Retinal pigment epithelial cell (primary cell): Measurements from ENCODE around the gene SLC35B1.

ENCODE experiments used
- DNase-seq: peaks from one replicate; pipeline ENCODE4 v3.0.0-alpha.2; 2010; ENCODE audit warnings: low read depth
- H3K4me3 ChIP-seq: 2 replicates; pipeline ENCODE4 v1.5.1; 2011; ENCODE audit warnings: mild to moderate bottlenecking, low read length, control low read depth, moderate library complexity
- CTCF ChIP-seq: conservative IDR thresholded peaks from 2 replicates; pipeline ENCODE4 v1.5.1; 2011; ENCODE audit warnings: low read depth, low read length, control low read depth, inconsistent platforms

SLC35B1 gene

GRCh38 chr17:49670002-49670401, 37.8 kb downstream of the SLC35B1 start:
- no peak for TF ChIP-seq CTCF
- no peak for DNase-seq
- H3K4me3 ChIP-seq = no peak overlapping the region

- DNase-seq = no peak
- no peak for TF ChIP-seq CTCF
- no peak overlapping the region for H3K4me3 ChIP-seq
Observed at GRCh38 chr17:49667854-49668253, 39.9 kb downstream of the SLC35B1 start.

GRCh38 chr17:49664706-49665211, 43.0 kb downstream of the SLC35B1 start:
- TF ChIP-seq CTCF = no peak
- DNase-seq = no peak
- H3K4me3 ChIP-seq = no peak overlapping the region

DNA sequence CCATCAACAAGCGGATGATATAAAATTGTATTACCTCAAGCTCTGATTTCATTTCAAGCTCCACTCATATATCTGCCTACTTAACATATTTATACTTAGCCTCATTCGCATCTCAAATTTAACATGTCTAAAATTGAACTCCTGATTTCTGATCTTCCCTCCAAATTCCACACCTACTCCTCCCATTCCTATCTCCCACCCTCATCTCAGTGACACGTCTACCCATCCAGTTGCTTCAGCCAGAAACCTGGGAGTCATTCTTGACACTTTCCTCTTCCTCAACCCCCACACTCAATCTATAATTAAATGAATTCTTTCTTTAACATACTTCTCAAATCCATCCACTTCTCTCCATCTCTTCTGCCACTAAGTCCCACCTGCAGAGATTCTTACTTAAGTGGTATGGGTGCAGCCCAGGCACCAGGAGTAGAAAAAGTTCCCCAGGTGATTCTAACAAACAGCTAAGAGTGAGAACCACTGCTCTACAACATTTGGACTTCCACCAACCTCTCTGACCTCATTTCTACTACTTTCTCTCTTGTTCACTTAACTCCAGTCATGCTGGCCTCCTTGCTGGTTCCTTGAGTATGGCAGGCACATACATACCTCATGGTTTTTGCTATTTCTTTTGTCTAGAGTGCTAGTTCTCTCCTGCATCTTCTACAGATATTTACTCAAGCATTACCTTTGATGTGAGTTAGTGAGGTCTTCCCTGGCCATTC, 47.9 kb downstream of the SLC35B1 start:
- DNase-seq = no peak
- no peak overlapping the region for H3K4me3 ChIP-seq
- no peak for TF ChIP-seq CTCF

DNA sequence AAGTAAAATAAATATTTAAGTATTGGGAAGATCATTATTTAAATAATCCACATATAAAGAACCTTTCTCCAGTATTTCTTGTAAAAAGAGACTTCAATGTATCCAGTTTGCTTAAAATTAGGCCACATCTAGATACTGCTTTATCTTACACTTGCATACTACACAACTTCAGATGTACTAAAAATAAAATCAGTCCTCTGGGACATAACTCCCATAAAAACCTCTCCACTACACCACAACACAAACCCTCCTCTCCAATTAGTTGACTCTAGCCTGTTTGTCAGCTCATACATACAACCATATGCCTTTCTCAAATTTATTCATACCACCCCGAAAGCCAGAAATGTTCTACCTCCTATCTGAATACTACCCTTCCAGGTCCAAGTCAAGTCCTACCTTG, 51.5 kb downstream of the SLC35B1 start:
- no peak for DNase-seq
- no peak for TF ChIP-seq CTCF
- H3K4me3 ChIP-seq = no peak overlapping the region
